Stomach (tissue), 4 donors: ENCODE results near the gene SPTLC2.

Experiments used
- POLR2A ChIP-seq, 4 donors: fragments of 450-650 bp; IDR thresholded peaks; one replicate each; pipeline ENCODE4 v1.6.1; 2016; ENCODE audit warnings: antibody characterized with exemption in 4 of 4, control low read depth in 2 of 4, mild to moderate bottlenecking in 1 of 4, moderate library complexity in 1 of 4
- POLR2AphosphoS5 ChIP-seq, 3 donors: sonication (generic); formaldehyde crosslinking; IDR thresholded peaks; one replicate each; pipeline ENCODE4 v1.6.1; 2016; ENCODE audit warnings: antibody characterized with exemption in 3 of 3
- TF ChIP-seq, protein P1 (sequence below), 7 experiments: fragments of 450-650 bp in 4 of 7; fragments of 200-600 bp in 3 of 7; sonication (generic) in 3 of 7; IDR thresholded peaks; one replicate each; pipeline ENCODE4 v1.5.1; 2016 to 2019; ENCODE audit warnings: antibody characterized with exemption in 7 of 7, control low read depth in 2 of 7, mild to moderate bottlenecking in 1 of 7

- TF ChIP-seq, protein P1, sequence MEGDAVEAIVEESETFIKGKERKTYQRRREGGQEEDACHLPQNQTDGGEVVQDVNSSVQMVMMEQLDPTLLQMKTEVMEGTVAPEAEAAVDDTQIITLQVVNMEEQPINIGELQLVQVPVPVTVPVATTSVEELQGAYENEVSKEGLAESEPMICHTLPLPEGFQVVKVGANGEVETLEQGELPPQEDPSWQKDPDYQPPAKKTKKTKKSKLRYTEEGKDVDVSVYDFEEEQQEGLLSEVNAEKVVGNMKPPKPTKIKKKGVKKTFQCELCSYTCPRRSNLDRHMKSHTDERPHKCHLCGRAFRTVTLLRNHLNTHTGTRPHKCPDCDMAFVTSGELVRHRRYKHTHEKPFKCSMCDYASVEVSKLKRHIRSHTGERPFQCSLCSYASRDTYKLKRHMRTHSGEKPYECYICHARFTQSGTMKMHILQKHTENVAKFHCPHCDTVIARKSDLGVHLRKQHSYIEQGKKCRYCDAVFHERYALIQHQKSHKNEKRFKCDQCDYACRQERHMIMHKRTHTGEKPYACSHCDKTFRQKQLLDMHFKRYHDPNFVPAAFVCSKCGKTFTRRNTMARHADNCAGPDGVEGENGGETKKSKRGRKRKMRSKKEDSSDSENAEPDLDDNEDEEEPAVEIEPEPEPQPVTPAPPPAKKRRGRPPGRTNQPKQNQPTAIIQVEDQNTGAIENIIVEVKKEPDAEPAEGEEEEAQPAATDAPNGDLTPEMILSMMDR (IDR thresholded peaks at IDR 0.05): no peak
- TF ChIP-seq POLR2A (IDR thresholded peaks at IDR 0.05) (no peak), POLR2AphosphoS5 (IDR thresholded peaks at IDR 0.05) (no peak)
These were observed 59.5 kb downstream of the SPTLC2 start for GRCh38 chr14:77556946-77557345.
